GM23338 (cell line): ENCODE measurements around the gene NDUFB11. TPM values are rescaled to one million over a fixed set of nuclear protein-coding genes. Genes with fewer than 3 reads are reported as not detected.

ENCODE experiments used
- ATAC-seq: fragments of 200-7000 bp; cut with Tn5 transposase; 3 replicates; pipeline ENCODE4 v1.9.1; 2020
- DNase-seq: peaks from one replicate; pipeline ENCODE4 v3.0.0-alpha.2; 2015; ENCODE audit warnings: low spot score
- H2AFZ ChIP-seq: fragments of 200-600 bp; sonication (generic); 2 replicates; pipeline ENCODE4 v1.8.0; 2016; ENCODE audit warnings: antibody characterized with exemption, mild to moderate bottlenecking, moderate library complexity
- H3F3A ChIP-seq: fragments of 200-600 bp; sonication (generic); replicated peaks from 2 replicates; pipeline ENCODE4 v1.8.0; 2017; ENCODE audit warnings: antibody characterized with exemption, mixed run types, low read depth
- H3K27ac ChIP-seq: fragments of 200-600 bp; sonication (generic); 2 replicates; pipeline ENCODE4 v1.6.1; 2016; ENCODE audit warnings: low read depth
- H3K27me3 ChIP-seq: fragments of 200-600 bp; sonication (generic); 2 replicates; pipeline ENCODE4 v1.8.0; 2016; ENCODE audit warnings: mild to moderate bottlenecking, mixed run types, moderate library complexity; ENCODE audit not compliant: insufficient read depth
- H3K36me3 ChIP-seq: fragments of 200-600 bp; sonication (generic); 2 replicates; pipeline ENCODE4 v1.8.0; 2016; ENCODE audit warnings: mild to moderate bottlenecking; ENCODE audit not compliant: insufficient read depth
- H3K4me1 ChIP-seq: fragments of 200-600 bp; sonication (generic); 2 replicates; pipeline ENCODE4 v1.8.0; 2016; ENCODE audit warnings: mild to moderate bottlenecking, moderate library complexity; ENCODE audit not compliant: insufficient read depth
- H3K4me2 ChIP-seq: fragments of 200-600 bp; sonication (generic); 2 replicates; pipeline ENCODE4 v1.7.1; 2017; ENCODE audit warnings: mixed run types
- H3K4me3 ChIP-seq: fragments of 200-600 bp; sonication (generic); 2 replicates; pipeline ENCODE4 v1.6.1; 2016; ENCODE audit warnings: mixed run types
- H3K79me2 ChIP-seq: fragments of 200-600 bp; sonication (generic); replicated peaks from 2 replicates; pipeline ENCODE4 v1.8.0; 2017; ENCODE audit warnings: mild to moderate bottlenecking; ENCODE audit not compliant: insufficient read depth
- H3K9me2 ChIP-seq: fragments of 200-600 bp; sonication (generic); 2 replicates; pipeline ENCODE4 v1.8.0; 2017; ENCODE audit not compliant: insufficient read depth
- H4K20me1 ChIP-seq: fragments of 200-600 bp; sonication (generic); replicated peaks from 2 replicates; pipeline ENCODE4 v1.8.0; 2017; ENCODE audit warnings: mild to moderate bottlenecking; ENCODE audit not compliant: insufficient read depth
- H3K27ac Mint-ChIP-seq: 2 replicates; pipeline ENCODE4 v1.8.0; 2020; ENCODE audit warnings: inconsistent platforms, mild to moderate bottlenecking, moderate library complexity, mixed read lengths
- H3K27me3 Mint-ChIP-seq: 3 replicates; pipeline ENCODE4 v1.8.0; 2022; ENCODE audit warnings: low read depth, mild to moderate bottlenecking, moderate library complexity, mixed read lengths, inconsistent platforms; ENCODE audit not compliant: insufficient read depth, poor library complexity
- H3K36me3 Mint-ChIP-seq: 3 replicates; pipeline ENCODE4 v1.8.0; 2021; ENCODE audit warnings: low read depth, mild to moderate bottlenecking, inconsistent platforms, moderate library complexity, mixed read lengths
- H3K4me1 Mint-ChIP-seq: 3 replicates; pipeline ENCODE4 v1.8.0; 2020; ENCODE audit warnings: mild to moderate bottlenecking, inconsistent platforms, mixed read lengths
- H3K4me3 Mint-ChIP-seq: 3 replicates; pipeline ENCODE4 v1.8.0; 2021; ENCODE audit warnings: moderate library complexity, mild to moderate bottlenecking, inconsistent platforms, mixed read lengths
- H3K9me3 Mint-ChIP-seq: 3 replicates; pipeline ENCODE4 v1.8.0; 2020; ENCODE audit warnings: moderate library complexity, mild to moderate bottlenecking, inconsistent platforms, mixed read lengths
- CREB1 ChIP-seq: fragments of 250-450 bp; sonication (Bioruptor Pico); IDR thresholded peaks from 2 replicates; pipeline ENCODE4 v1.5.0; 2020; ENCODE audit warnings: low read depth, mild to moderate bottlenecking, moderate library complexity
- EZH2 ChIP-seq: fragments of 200-600 bp; sonication (generic); IDR thresholded peaks from one replicate; pipeline ENCODE4 v1.8.0; 2017; ENCODE audit warnings: antibody characterized with exemption, mild to moderate bottlenecking, low read depth; ENCODE audit not compliant: unreplicated experiment
- EZH2phosphoT487 ChIP-seq: fragments of 200-600 bp; sonication (generic); IDR thresholded peaks from one replicate; pipeline ENCODE4 v1.8.1; 2018; ENCODE audit warnings: antibody characterized with exemption; ENCODE audit not compliant: unreplicated experiment
- JUNB ChIP-seq: IDR thresholded peaks from one replicate; pipeline ENCODE4 v1.6.1; 2016; ENCODE audit warnings: antibody characterized with exemption; ENCODE audit not compliant: unreplicated experiment
- POLR2AphosphoS5 ChIP-seq: IDR thresholded peaks from 2 replicates; pipeline ENCODE4 v1.6.1; 2016; ENCODE audit warnings: antibody characterized with exemption, low read depth
- STAT1 ChIP-seq: IDR thresholded peaks from one replicate; pipeline ENCODE4 v1.6.1; 2016; ENCODE audit warnings: antibody characterized with exemption; ENCODE audit not compliant: unreplicated experiment
- ZNF114 ChIP-seq: fragments of 250-450 bp; sonication (Bioruptor Pico); IDR thresholded peaks from 2 replicates; pipeline ENCODE4 v1.5.0; 2020; ENCODE audit warnings: mild to moderate bottlenecking, moderate library complexity
- ZNF331 ChIP-seq: fragments of 250-450 bp; sonication (Bioruptor Pico); IDR thresholded peaks from 2 replicates; pipeline ENCODE4 v1.5.0; 2020; ENCODE audit warnings: low read depth, mild to moderate bottlenecking, moderate library complexity
- ZNF462 ChIP-seq: fragments of 250-450 bp; sonication (Bioruptor Pico); IDR thresholded peaks from 2 replicates; pipeline ENCODE4 v1.5.0; 2020; ENCODE audit warnings: mild to moderate bottlenecking, moderate library complexity
- polyA plus RNA-seq: library from polyadenylated mRNA; unstranded; fragments of >200 nt; fragmentation: Nextera tagmentation; extraction: Ambion mirVana; gene quantifications from 2 replicates; pipeline ENCODE4 v1.2.1, GENCODE V29; 2016
- total RNA-seq: library from RNA; depleted of rRNA; stranded (reverse); fragments of >200 nt; shearing (Covaris generic); gene quantifications from 2 replicates; pipeline ENCODE4 v1.2.3, GENCODE V29; 2014
- TF ChIP-seq, protein P1 (sequence below): IDR thresholded peaks from 2 replicates; pipeline ENCODE4 v1.6.1; 2016; ENCODE audit warnings: antibody characterized with exemption
- TF ChIP-seq, protein P2 (sequence below): IDR thresholded peaks from one replicate; pipeline ENCODE4 v1.6.1; 2018; ENCODE audit warnings: antibody characterized with exemption; ENCODE audit not compliant: unreplicated experiment

Gene NDUFB11
- total and polyA plus RNA-seq, 2 experiments from 2014 or later: 103 to 238 TPM

- H3K27ac Mint-ChIP-seq: no peak overlapping the region
- ATAC-seq: no peak
- no peaks in the 10 kb centered on the region for H3K36me3 ChIP-seq
- TF ChIP-seq, protein P1, sequence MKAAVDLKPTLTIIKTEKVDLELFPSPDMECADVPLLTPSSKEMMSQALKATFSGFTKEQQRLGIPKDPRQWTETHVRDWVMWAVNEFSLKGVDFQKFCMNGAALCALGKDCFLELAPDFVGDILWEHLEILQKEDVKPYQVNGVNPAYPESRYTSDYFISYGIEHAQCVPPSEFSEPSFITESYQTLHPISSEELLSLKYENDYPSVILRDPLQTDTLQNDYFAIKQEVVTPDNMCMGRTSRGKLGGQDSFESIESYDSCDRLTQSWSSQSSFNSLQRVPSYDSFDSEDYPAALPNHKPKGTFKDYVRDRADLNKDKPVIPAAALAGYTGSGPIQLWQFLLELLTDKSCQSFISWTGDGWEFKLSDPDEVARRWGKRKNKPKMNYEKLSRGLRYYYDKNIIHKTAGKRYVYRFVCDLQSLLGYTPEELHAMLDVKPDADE: no peak
- TF ChIP-seq EZH2phosphoT487 (no peak), STAT1 (no peak), POLR2AphosphoS5 (no peak), ZNF331 (CRISPR knock-in tag) (no peak), ZNF462 (CRISPR knock-in tag) (no peak), JUNB (no peak), ZNF114 (no peak), EZH2 (no peak), CREB1 (no peak)
- TF ChIP-seq, protein P2, sequence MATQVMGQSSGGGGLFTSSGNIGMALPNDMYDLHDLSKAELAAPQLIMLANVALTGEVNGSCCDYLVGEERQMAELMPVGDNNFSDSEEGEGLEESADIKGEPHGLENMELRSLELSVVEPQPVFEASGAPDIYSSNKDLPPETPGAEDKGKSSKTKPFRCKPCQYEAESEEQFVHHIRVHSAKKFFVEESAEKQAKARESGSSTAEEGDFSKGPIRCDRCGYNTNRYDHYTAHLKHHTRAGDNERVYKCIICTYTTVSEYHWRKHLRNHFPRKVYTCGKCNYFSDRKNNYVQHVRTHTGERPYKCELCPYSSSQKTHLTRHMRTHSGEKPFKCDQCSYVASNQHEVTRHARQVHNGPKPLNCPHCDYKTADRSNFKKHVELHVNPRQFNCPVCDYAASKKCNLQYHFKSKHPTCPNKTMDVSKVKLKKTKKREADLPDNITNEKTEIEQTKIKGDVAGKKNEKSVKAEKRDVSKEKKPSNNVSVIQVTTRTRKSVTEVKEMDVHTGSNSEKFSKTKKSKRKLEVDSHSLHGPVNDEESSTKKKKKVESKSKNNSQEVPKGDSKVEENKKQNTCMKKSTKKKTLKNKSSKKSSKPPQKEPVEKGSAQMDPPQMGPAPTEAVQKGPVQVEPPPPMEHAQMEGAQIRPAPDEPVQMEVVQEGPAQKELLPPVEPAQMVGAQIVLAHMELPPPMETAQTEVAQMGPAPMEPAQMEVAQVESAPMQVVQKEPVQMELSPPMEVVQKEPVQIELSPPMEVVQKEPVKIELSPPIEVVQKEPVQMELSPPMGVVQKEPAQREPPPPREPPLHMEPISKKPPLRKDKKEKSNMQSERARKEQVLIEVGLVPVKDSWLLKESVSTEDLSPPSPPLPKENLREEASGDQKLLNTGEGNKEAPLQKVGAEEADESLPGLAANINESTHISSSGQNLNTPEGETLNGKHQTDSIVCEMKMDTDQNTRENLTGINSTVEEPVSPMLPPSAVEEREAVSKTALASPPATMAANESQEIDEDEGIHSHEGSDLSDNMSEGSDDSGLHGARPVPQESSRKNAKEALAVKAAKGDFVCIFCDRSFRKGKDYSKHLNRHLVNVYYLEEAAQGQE: no peak
- H3K36me3 Mint-ChIP-seq: peaks cover 34% of the 10 kb centered on the region
- DNase-seq: no peak
- no peaks in the 10 kb centered on the region for H4K20me1 ChIP-seq
- H3K27me3 ChIP-seq: no peaks in the 10 kb centered on the region
- H3K4me2 ChIP-seq: no peak overlapping the region
- H3K27ac ChIP-seq: no peak overlapping the region
- no peaks in the 10 kb centered on the region; the same call in 2 of the 3 replicates for H3K9me3 Mint-ChIP-seq
- no peaks in the 10 kb centered on the region; the same call in 2 of the 3 replicates for H3K4me1 Mint-ChIP-seq
- no peak overlapping the region for H3K4me3 ChIP-seq
- peaks cover 3% of the 10 kb centered on the region for H3K27me3 Mint-ChIP-seq
- no peak overlapping the region for H3K4me3 Mint-ChIP-seq
- no peaks in the 10 kb centered on the region for H3F3A ChIP-seq
- no peaks in the 10 kb centered on the region for H3K9me2 ChIP-seq
- peaks cover 18% of the 10 kb centered on the region for H3K79me2 ChIP-seq
- H2AFZ ChIP-seq: no peak overlapping the region
- H3K4me1 ChIP-seq: no peaks in the 10 kb centered on the region
Observed at GRCh38 chrX:47168495-47169073, 24.1 kb upstream of the NDUFB11 start.
